Peyer's patch (tissue), 4 donors: ENCODE measurements around the gene ARHGAP26. TPM values are rescaled to one million over a fixed set of nuclear protein-coding genes. Genes with fewer than 3 reads are reported as not detected.

ENCODE experiments used
- DNase-seq, 3 donors: peaks; one replicate each; pipeline ENCODE4 v3.0.0-alpha.2; 2017 to 2019
- H3K27ac ChIP-seq, 4 donors: fragments of 200-600 bp; sonication (generic); one replicate each; pipeline ENCODE4 v1.5.1; 2016 to 2019
- H3K27me3 ChIP-seq, 2 donors: fragments of 200-600 bp; sonication (generic); one replicate each; pipeline ENCODE4 v1.5.1; 2019
- H3K36me3 ChIP-seq, 3 donors: fragments of 200-600 bp; sonication (generic); one replicate each; pipeline ENCODE4 v1.5.1; 2016 to 2019
- H3K4me1 ChIP-seq, 4 donors: fragments of 200-600 bp; sonication (generic); one replicate each; pipeline ENCODE4 v1.5.1; 2016 to 2019
- H3K4me3 ChIP-seq, 4 donors: fragments of 200-600 bp; sonication (generic); 1 replicate in 3 of 4; 2 replicates in 1 of 4; pipeline ENCODE4 v1.5.1; 2016 to 2019; ENCODE audit warnings: mild to moderate bottlenecking in 1 of 4
- H3K9me3 ChIP-seq, 4 donors: fragments of 200-600 bp; sonication (generic); one replicate each; pipeline ENCODE4 v1.5.1; 2016 to 2019; ENCODE audit warnings: mild to moderate bottlenecking in 1 of 4
- CTCF ChIP-seq, 6 experiments: fragments of 450-650 bp in 4 of 6; fragments of 200-600 bp in 2 of 6; sonication (generic) in 1 of 6; IDR thresholded peaks; one replicate each; pipeline ENCODE4 v1.5.1; 2017 to 2019; ENCODE audit warnings: antibody characterized with exemption in 6 of 6, mild to moderate bottlenecking in 3 of 6, moderate library complexity in 1 of 6
- POLR2A ChIP-seq, 2 donors: fragments of 450-650 bp; IDR thresholded peaks; one replicate each; pipeline ENCODE4 v1.5.1; 2017; ENCODE audit warnings: antibody characterized with exemption in 2 of 2, mild to moderate bottlenecking in 2 of 2, moderate library complexity in 2 of 2
- total RNA-seq, 4 donors: library from RNA; depleted of rRNA; stranded (reverse); fragments of >200 nt; gene quantifications; one replicate each; pipeline ENCODE4 v1.1.0, GENCODE V29; 2016

The ARHGAP26 gene
- total RNA-seq, 4 donors from 2014 or later: 60.1 to 180 (median 126) TPM

GRCh38 chr5:142944140-142944539, 174.0 kb downstream of the ARHGAP26 start:
- no peak for DNase-seq
- no peaks in the 10 kb centered on the region for H3K9me3 ChIP-seq
- no peaks in the 10 kb centered on the region for H3K27me3 ChIP-seq
- H3K4me3 ChIP-seq: no peak overlapping the region
- H3K27ac ChIP-seq: no peak overlapping the region
- H3K36me3 ChIP-seq: no peaks in the 10 kb centered on the region
- no peak for TF ChIP-seq CTCF (IDR thresholded peaks at IDR 0.05)
- no peak for TF ChIP-seq POLR2A (IDR thresholded peaks at IDR 0.05)
- no peaks in the 10 kb centered on the region for H3K4me1 ChIP-seq

GRCh38 chr5:142945321-142945720, 175.1 kb downstream of the ARHGAP26 start:
- Histone ChIP-seq H3K27me3 (no peaks in the 10 kb centered on the region), H3K4me3 (no peak overlapping the region), H3K9me3 (no peaks in the 10 kb centered on the region), H3K4me1 (no peaks in the 10 kb centered on the region), H3K36me3 (no peaks in the 10 kb centered on the region), H3K27ac (no peak overlapping the region)
- no peak for TF ChIP-seq CTCF (IDR thresholded peaks at IDR 0.05)
- no peak for TF ChIP-seq POLR2A (IDR thresholded peaks at IDR 0.05)
- DNase-seq: no peak

GRCh38 chr5:142945845-142946244, 175.7 kb downstream of the ARHGAP26 start:
- H3K36me3 ChIP-seq: no peaks in the 10 kb centered on the region
- no peak for TF ChIP-seq POLR2A (IDR thresholded peaks at IDR 0.05)
- no peak for TF ChIP-seq CTCF (IDR thresholded peaks at IDR 0.05)
- no peaks in the 10 kb centered on the region for H3K9me3 ChIP-seq
- H3K27me3 ChIP-seq: no peaks in the 10 kb centered on the region
- no peak overlapping the region for H3K27ac ChIP-seq
- DNase-seq: no peak
- no peak overlapping the region for H3K4me3 ChIP-seq
- no peaks in the 10 kb centered on the region for H3K4me1 ChIP-seq

- no peak for DNase-seq
- TF ChIP-seq CTCF (IDR thresholded peaks at IDR 0.05): no peak
- no peak for TF ChIP-seq POLR2A (IDR thresholded peaks at IDR 0.05)
- H3K36me3 ChIP-seq: no peaks in the 10 kb centered on the region
- H3K27ac ChIP-seq: no peak overlapping the region
- H3K27me3 ChIP-seq: no peaks in the 10 kb centered on the region
- no peaks in the 10 kb centered on the region for H3K4me1 ChIP-seq
- H3K9me3 ChIP-seq: no peaks in the 10 kb centered on the region
- no peak overlapping the region for H3K4me3 ChIP-seq
These were observed 176.6 kb downstream of the ARHGAP26 start for GRCh38 chr5:142946547-142947426.

- no peak overlapping the region for H3K27ac ChIP-seq
- H3K4me1 ChIP-seq: no peaks in the 10 kb centered on the region
- no peak overlapping the region for H3K4me3 ChIP-seq
- no peak for DNase-seq
- no peak for TF ChIP-seq CTCF (IDR thresholded peaks at IDR 0.05)
- no peak for TF ChIP-seq POLR2A (IDR thresholded peaks at IDR 0.05)
- H3K36me3 ChIP-seq: no peaks in the 10 kb centered on the region
- H3K27me3 ChIP-seq: no peaks in the 10 kb centered on the region
- no peaks in the 10 kb centered on the region for H3K9me3 ChIP-seq
These were observed 177.2 kb downstream of the ARHGAP26 start for GRCh38 chr5:142947427-142947709.
